Duodenal mucosa (tissue), 2 donors: Measurements from ENCODE around the gene ANKS1B.
"Not testable (repeated sequence)": the region's sequence is repeated elsewhere in the genome, so short reads cannot be mapped to it uniquely, and the experiment has no call there.

Source experiments
- H3K27ac ChIP-seq: one replicate; pipeline ENCODE4 v1.7.0; 2013; ENCODE audit warnings: low read depth, low read length
- H3K27me3 ChIP-seq, 2 donors: one replicate each; pipeline ENCODE4 v1.7.0; 2013; ENCODE audit warnings: low read length in 2 of 2, control low read depth in 1 of 2; ENCODE audit not compliant: insufficient read depth in 2 of 2, control insufficient read depth in 1 of 2
- H3K36me3 ChIP-seq, 2 donors: one replicate each; pipeline ENCODE4 v1.7.0; 2013; ENCODE audit warnings: low read length in 2 of 2, control low read depth in 1 of 2; ENCODE audit not compliant: insufficient read depth in 2 of 2, control insufficient read depth in 1 of 2
- H3K4me1 ChIP-seq, 2 donors: one replicate each; pipeline ENCODE4 v1.7.0; 2013; ENCODE audit warnings: low read length in 2 of 2, control low read depth in 1 of 2; ENCODE audit not compliant: insufficient read depth in 2 of 2, control insufficient read depth in 1 of 2
- H3K4me3 ChIP-seq, 2 donors: one replicate each; pipeline ENCODE4 v1.7.0; 2013; ENCODE audit warnings: low read length in 2 of 2, low read depth in 1 of 2
- H3K9ac ChIP-seq, 2 donors: one replicate each; pipeline ENCODE4 v1.7.0; 2013; ENCODE audit warnings: low read length in 2 of 2, low read depth in 1 of 2
- H3K9me3 ChIP-seq, 2 donors: one replicate each; pipeline ENCODE4 v1.7.0; 2013; ENCODE audit warnings: low read length in 2 of 2, control low read depth in 1 of 2; ENCODE audit not compliant: control insufficient read depth in 1 of 2

ANKS1B gene

GRCh38 chr12:98755855-98756254 lies 1228.9 kb downstream of the ANKS1B start:
- H3K27me3 ChIP-seq, H3K4me3 ChIP-seq, H3K36me3 ChIP-seq, H3K9ac ChIP-seq, H3K27ac ChIP-seq, H3K9me3 ChIP-seq, H3K4me1 ChIP-seq: not testable (repeated sequence)

- Histone ChIP-seq H3K27me3 (no peaks in the 10 kb centered on the region), H3K27ac (no peak overlapping the region), H3K9me3 (no peaks in the 10 kb centered on the region), H3K9ac (no peak overlapping the region), H3K36me3 (no peaks in the 10 kb centered on the region), H3K4me1 (no peaks in the 10 kb centered on the region), H3K4me3 (no peak overlapping the region)
These were observed 1230.6 kb downstream of the ANKS1B start for GRCh38 chr12:98754095-98754494.

- H3K4me1 ChIP-seq, result no peaks in the 10 kb centered on the region
- H3K36me3 ChIP-seq, result no peaks in the 10 kb centered on the region
- no peaks in the 10 kb centered on the region for H3K27me3 ChIP-seq
- no peak overlapping the region for H3K4me3 ChIP-seq
- no peaks in the 10 kb centered on the region for H3K9me3 ChIP-seq
- no peak overlapping the region for H3K27ac ChIP-seq
- no peak overlapping the region for H3K9ac ChIP-seq
These were observed 1232.0 kb downstream of the ANKS1B start for GRCh38 chr12:98752726-98753125.

GRCh38 chr12:98751580-98752115 lies 1233.1 kb downstream of the ANKS1B start:
- H3K36me3 ChIP-seq, result no peaks in the 10 kb centered on the region
- H3K4me3 ChIP-seq, result no peak overlapping the region
- peaks cover 4 to 6% of the 10 kb centered on the region in 2 donors for H3K27me3 ChIP-seq
- no peaks in the 10 kb centered on the region for H3K4me1 ChIP-seq
- H3K9me3 ChIP-seq, result no peaks in the 10 kb centered on the region
- H3K27ac ChIP-seq, result no peak overlapping the region
- no peak overlapping the region for H3K9ac ChIP-seq

GRCh38 chr12:98750511-98750910 lies 1234.2 kb downstream of the ANKS1B start:
- peaks cover 5 to 6% of the 10 kb centered on the region in 2 donors for H3K4me1 ChIP-seq
- H3K9me3 ChIP-seq, result no peaks in the 10 kb centered on the region
- no peak overlapping the region for H3K27ac ChIP-seq
- H3K9ac ChIP-seq, result no peak overlapping the region
- no peaks in the 10 kb centered on the region for H3K36me3 ChIP-seq
- H3K27me3 ChIP-seq, result peaks cover 16 to 17% of the 10 kb centered on the region in 2 donors
- no peak overlapping the region for H3K4me3 ChIP-seq

GRCh38 chr12:98748463-98748862 lies 1236.3 kb downstream of the ANKS1B start:
- no peak overlapping the region for H3K4me3 ChIP-seq
- H3K4me1 ChIP-seq, result peaks cover 7 to 8% of the 10 kb centered on the region in 2 donors
- H3K36me3 ChIP-seq, result no peaks in the 10 kb centered on the region
- peaks cover 18 to 23% of the 10 kb centered on the region in 2 donors for H3K27me3 ChIP-seq
- H3K9me3 ChIP-seq, result no peaks in the 10 kb centered on the region
- H3K9ac ChIP-seq, result no peak overlapping the region
- no peak overlapping the region for H3K27ac ChIP-seq

GRCh38 chr12:98745578-98746391 lies 1239.0 kb downstream of the ANKS1B start:
- no peak overlapping the region for H3K9ac ChIP-seq
- no peaks in the 10 kb centered on the region for H3K9me3 ChIP-seq

GRCh38 chr12:98744680-98745079 lies 1240.1 kb downstream of the ANKS1B start:
- H3K36me3 ChIP-seq, result no peaks in the 10 kb centered on the region
- no peak overlapping the region for H3K27ac ChIP-seq

More at GRCh38 chr12:98745578-98746391, 1239.0 kb downstream of the ANKS1B start:
- Histone ChIP-seq H3K4me3 (peak overlapping the region; percentile 60 to 71), H3K36me3 (no peaks in the 10 kb centered on the region), H3K27me3 (peaks cover 23 to 29% of the 10 kb centered on the region in 2 donors), H3K4me1 (peaks cover 7 to 8% of the 10 kb centered on the region in 2 donors), H3K27ac (no peak overlapping the region)

GRCh38 chr12:98743362-98743953 lies 1241.3 kb downstream of the ANKS1B start:
- Histone ChIP-seq H3K9me3 (no peaks in the 10 kb centered on the region), H3K4me3 (no peak overlapping the region), H3K4me1 (peaks cover 7 to 8% of the 10 kb centered on the region in 2 donors), H3K36me3 (no peaks in the 10 kb centered on the region), H3K27me3 (peaks cover 23 to 29% of the 10 kb centered on the region in 2 donors), H3K27ac (no peak overlapping the region), H3K9ac (no peak overlapping the region)

More at GRCh38 chr12:98744680-98745079, 1240.1 kb downstream of the ANKS1B start:
- Histone ChIP-seq H3K9ac (no peak overlapping the region), H3K4me1 (peaks cover 7 to 8% of the 10 kb centered on the region in 2 donors), H3K9me3 (no peaks in the 10 kb centered on the region), H3K4me3 (no peak overlapping the region), H3K27me3 (peaks cover 23 to 29% of the 10 kb centered on the region in 2 donors)

GRCh38 chr12:98741556-98742265 lies 1243.0 kb downstream of the ANKS1B start:
- H3K4me1 ChIP-seq, result peaks cover 7 to 8% of the 10 kb centered on the region in 2 donors
- H3K9ac ChIP-seq, result no peak overlapping the region
- no peak overlapping the region for H3K4me3 ChIP-seq
- no peak overlapping the region for H3K27ac ChIP-seq
- H3K9me3 ChIP-seq, result no peaks in the 10 kb centered on the region
- H3K36me3 ChIP-seq, result no peaks in the 10 kb centered on the region
- peaks cover 20 to 24% of the 10 kb centered on the region in 2 donors for H3K27me3 ChIP-seq
